Subcutaneous abdominal adipose tissue (tissue), 5 donors: ENCODE measurements around the gene TRIM17.

Experiments used
- H3K27ac ChIP-seq: one replicate; pipeline ENCODE4 v1.7.0; 2013; ENCODE audit warnings: low read depth, mild to moderate bottlenecking, inconsistent platforms, low read length, moderate library complexity
- H3K27me3 ChIP-seq, 5 donors: one replicate each; pipeline ENCODE4 v1.7.0; 2013; ENCODE audit warnings: low read length in 5 of 5, inconsistent platforms in 1 of 5; ENCODE audit not compliant: control insufficient read depth in 5 of 5, insufficient read depth in 4 of 5
- H3K36me3 ChIP-seq, 5 donors: one replicate each; pipeline ENCODE4 v1.7.0; 2013; ENCODE audit warnings: low read length in 5 of 5; ENCODE audit not compliant: control insufficient read depth in 5 of 5, insufficient read depth in 5 of 5
- H3K4me1 ChIP-seq, 5 donors: one replicate each; pipeline ENCODE4 v1.7.0; 2013; ENCODE audit warnings: low read length in 5 of 5, mild to moderate bottlenecking in 3 of 5, moderate library complexity in 1 of 5; ENCODE audit not compliant: control insufficient read depth in 5 of 5, insufficient read depth in 5 of 5
- H3K4me3 ChIP-seq, 5 donors: one replicate each; pipeline ENCODE4 v1.7.0; 2013; ENCODE audit warnings: low read length in 5 of 5, low read depth in 1 of 5
- H3K9ac ChIP-seq, 5 donors: one replicate each; pipeline ENCODE4 v1.7.0; 2013; ENCODE audit warnings: low read length in 5 of 5, mild to moderate bottlenecking in 4 of 5, moderate library complexity in 3 of 5
- H3K9me3 ChIP-seq, 5 donors: one replicate each; pipeline ENCODE4 v1.7.0; 2013; ENCODE audit warnings: low read length in 5 of 5; ENCODE audit not compliant: control insufficient read depth in 5 of 5
- donor health status: healthy.
- donor health status: healthy.
- donor health status: healthy.
- donor health status: healthy.
- donor health status: healthy.

TRIM17 gene

DNA sequence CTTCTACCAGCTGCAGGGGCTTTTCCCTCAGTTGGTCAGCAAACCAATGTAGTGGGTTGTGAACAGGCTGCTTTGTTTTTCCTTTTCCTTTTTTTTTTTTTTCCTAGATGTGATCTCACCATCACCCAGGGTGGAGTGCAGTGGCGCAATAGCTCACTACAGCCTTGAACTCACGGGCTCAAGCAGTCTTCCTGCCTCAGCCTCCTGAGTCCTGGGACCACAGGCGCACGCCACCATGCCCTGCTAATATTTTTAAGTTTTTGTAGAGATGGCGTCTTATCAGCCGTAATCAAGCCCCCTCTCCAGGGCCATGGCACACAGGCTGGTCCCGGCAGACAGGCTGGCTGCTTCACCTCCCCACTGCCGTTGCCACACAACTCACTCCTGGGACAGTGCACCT, 6.6 kb downstream of the TRIM17 start:
- H3K27ac ChIP-seq: no peak overlapping the region

DNA sequence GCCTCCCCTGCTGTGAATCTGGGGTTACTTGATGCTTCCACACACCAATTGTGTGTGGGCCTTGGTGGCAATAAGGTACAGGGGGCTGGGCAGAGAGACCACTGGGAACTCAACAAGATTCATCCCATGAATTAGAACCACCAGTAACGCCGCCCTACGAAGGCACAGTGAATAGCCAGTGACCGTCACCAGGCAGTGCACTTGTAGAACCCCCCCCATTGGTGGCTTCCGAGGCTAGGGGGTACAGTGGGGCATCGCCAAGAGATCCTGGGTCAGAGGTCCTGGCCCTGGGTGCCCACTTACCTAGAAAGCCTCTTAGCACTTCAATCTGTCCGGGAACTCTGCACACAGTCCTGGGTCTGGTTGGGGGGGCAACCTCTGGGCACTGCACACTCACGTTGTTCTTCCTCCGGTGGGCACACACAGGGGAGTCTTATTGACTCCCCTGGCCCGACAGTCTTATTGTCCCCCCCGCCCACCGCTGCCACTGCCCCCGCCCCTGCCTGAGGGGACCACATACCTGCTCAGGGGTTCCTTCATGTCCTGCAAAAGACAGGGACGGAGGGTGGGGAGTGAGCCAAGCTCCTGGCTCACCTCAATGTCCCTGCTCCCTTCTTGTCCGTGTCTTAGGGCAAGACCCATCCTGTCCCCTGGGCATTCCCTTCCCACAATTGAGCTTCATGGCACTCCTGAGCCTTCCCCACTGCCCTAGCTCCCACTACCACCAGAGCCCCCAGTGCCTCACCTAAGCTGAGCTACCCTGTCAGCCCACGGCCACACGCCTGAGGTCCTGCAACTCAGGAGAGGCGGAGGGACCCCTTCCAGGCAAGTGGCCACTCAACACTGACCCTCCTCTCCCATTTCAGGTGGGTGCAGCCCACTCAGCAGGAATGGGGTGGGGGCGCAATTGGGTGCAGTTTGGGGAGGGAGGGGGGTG, 7.5 kb downstream of the TRIM17 start:
- H3K4me3 ChIP-seq: no peak overlapping the region
- H3K27me3 ChIP-seq: peaks cover 0 to 5% (median 0%) of the 10 kb centered on the region in 5 donors
- H3K27ac ChIP-seq: no peak overlapping the region
- no peaks in the 10 kb centered on the region for H3K9me3 ChIP-seq
- H3K36me3 ChIP-seq: peaks cover 0 to 13% (median 4%) of the 10 kb centered on the region in 5 donors
- H3K4me1 ChIP-seq: peaks cover 7 to 47% (median 38%) of the 10 kb centered on the region in 5 donors
- H3K9ac ChIP-seq: no peak overlapping the region

More for the DNA sequence above, 6.6 kb downstream of the TRIM17 start:
- Histone ChIP-seq H3K4me3 (no peak overlapping the region), H3K4me1 (peaks cover 6 to 38% (median 30%) of the 10 kb centered on the region in 5 donors), H3K36me3 (peaks cover 0 to 11% (median 4%) of the 10 kb centered on the region in 5 donors), H3K9me3 (no peaks in the 10 kb centered on the region), H3K27me3 (peaks cover 4 to 10% (median 6%) of the 10 kb centered on the region in 5 donors), H3K9ac (no peak overlapping the region)

DNA sequence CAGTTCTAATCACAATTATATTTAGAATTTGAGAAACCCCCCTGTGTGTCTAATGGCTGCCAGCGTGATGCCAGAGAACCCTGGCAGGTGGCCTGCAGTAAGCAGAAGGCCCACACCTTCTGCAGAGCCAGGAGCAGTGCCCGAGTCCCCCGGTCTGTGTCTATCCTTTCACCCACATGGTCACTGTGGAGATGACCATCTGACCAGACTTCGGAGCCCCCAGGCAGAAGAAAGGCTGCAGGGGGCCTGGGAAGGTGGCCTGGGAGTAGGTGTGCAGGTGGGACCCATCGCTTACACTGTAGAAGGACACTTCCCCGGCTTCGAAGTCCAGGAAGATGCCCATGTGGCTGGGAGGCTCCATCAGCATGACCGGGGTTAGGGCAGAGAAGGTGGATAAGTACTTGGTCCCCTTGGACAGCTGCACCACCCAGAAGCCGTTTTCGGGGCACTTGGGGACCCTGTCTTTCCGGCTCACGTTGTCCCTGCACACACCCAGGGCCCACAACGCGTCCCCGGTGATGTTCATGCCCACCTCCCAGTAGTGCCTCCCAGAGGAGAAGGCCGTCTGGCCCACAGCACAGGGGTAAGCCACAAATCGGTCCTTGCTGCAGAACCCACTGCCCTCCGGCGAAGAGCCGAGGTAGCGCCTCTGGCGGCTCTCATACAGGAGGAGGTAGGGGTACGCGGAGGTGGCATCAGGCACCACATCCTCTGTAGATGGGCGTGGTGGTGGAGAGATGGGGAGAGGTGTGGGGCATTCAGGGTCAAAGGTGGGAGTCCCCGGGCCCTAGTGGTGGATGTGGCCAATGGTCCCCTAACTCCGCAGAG, 8.4 kb downstream of the TRIM17 start:
- H3K4me3 ChIP-seq: peak overlapping the region in 3 of 5 donors; percentile 17 to 90 (median 77)
- no peak overlapping the region for H3K9ac ChIP-seq
- H3K36me3 ChIP-seq: peaks cover 0 to 19% (median 4%) of the 10 kb centered on the region in 5 donors
- H3K9me3 ChIP-seq: no peaks in the 10 kb centered on the region
- peaks cover 7 to 51% (median 43%) of the 10 kb centered on the region in 5 donors for H3K4me1 ChIP-seq
- no peak overlapping the region for H3K27ac ChIP-seq
- H3K27me3 ChIP-seq: no peaks in the 10 kb centered on the region

- Histone ChIP-seq H3K27ac (no peak overlapping the region), H3K9me3 (no peaks in the 10 kb centered on the region), H3K4me1 (peaks cover 7 to 51% (median 46%) of the 10 kb centered on the region in 5 donors), H3K27me3 (no peaks in the 10 kb centered on the region), H3K4me3 (peak overlapping the region; percentile 77 to 90 (median 88)), H3K36me3 (peaks cover 0 to 27% (median 8%) of the 10 kb centered on the region in 5 donors), H3K9ac (peak overlapping the region in 3 of 5 donors; percentile 44 to 69 (median 48))
These were observed 9.3 kb downstream of the TRIM17 start for GRCh38 chr1:228407106-228408040.

GRCh38 chr1:228405979-228406228, 10.8 kb downstream of the TRIM17 start:
- Histone ChIP-seq H3K27me3 (no peaks in the 10 kb centered on the region), H3K9me3 (no peaks in the 10 kb centered on the region), H3K36me3 (peaks cover 0 to 33% (median 7%) of the 10 kb centered on the region in 5 donors), H3K4me3 (peak overlapping the region; percentile 73 to 95 (median 88)), H3K27ac (no peak overlapping the region), H3K4me1 (peaks cover 7 to 51% (median 46%) of the 10 kb centered on the region in 5 donors), H3K9ac (peak overlapping the region in 4 of 5 donors; percentile 53 to 86 (median 75))

GRCh38 chr1:228405200-228405978, 11.3 kb downstream of the TRIM17 start:
- Histone ChIP-seq H3K27me3 (no peaks in the 10 kb centered on the region), H3K4me3 (peak overlapping the region; percentile 73 to 95 (median 88)), H3K9ac (peak overlapping the region; percentile 53 to 86 (median 69)), H3K36me3 (peaks cover 0 to 34% (median 10%) of the 10 kb centered on the region in 5 donors), H3K4me1 (peaks cover 7 to 51% (median 46%) of the 10 kb centered on the region in 5 donors), H3K9me3 (no peaks in the 10 kb centered on the region), H3K27ac (no peak overlapping the region)

DNA sequence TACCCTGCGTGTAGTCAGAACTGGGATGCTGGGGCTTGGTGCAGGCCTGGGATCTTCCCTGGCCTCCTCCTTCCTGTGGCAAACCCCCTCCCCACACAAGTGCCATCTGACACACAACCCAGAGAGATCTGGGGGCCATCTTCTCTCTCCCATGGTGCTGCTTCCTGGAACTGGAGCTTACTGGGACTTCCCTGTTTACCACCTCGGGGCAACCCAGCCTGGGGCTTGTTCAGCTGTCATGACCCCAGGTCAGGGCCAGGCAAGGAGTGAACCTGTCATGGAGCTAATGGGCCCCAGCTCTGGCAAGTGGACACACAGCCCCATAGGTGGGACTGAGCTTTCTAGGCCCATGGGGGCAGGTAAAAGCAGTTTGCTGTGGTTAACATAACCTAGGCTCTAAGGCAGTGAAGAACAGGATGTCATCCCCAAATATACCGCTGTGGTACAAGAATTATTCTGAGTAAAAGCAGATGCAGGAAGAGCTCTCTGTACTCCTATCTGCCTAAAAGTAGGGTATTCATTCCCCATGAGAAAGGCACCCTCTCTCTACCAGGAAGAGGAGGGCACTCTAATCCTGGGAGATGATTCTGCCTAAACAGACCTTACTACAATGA, 12.4 kb downstream of the TRIM17 start:
- H3K27me3 ChIP-seq: no peaks in the 10 kb centered on the region
- no peak overlapping the region for H3K27ac ChIP-seq
- peak overlapping the region in 2 of 5 donors; percentile 11 to 35 for H3K9ac ChIP-seq
- H3K9me3 ChIP-seq: no peaks in the 10 kb centered on the region
- H3K36me3 ChIP-seq: peaks cover 0 to 35% (median 19%) of the 10 kb centered on the region in 5 donors
- peak overlapping the region in 2 of 5 donors; percentile 10 to 17 for H3K4me3 ChIP-seq
- H3K4me1 ChIP-seq: peaks cover 7 to 46% (median 43%) of the 10 kb centered on the region in 5 donors

DNA sequence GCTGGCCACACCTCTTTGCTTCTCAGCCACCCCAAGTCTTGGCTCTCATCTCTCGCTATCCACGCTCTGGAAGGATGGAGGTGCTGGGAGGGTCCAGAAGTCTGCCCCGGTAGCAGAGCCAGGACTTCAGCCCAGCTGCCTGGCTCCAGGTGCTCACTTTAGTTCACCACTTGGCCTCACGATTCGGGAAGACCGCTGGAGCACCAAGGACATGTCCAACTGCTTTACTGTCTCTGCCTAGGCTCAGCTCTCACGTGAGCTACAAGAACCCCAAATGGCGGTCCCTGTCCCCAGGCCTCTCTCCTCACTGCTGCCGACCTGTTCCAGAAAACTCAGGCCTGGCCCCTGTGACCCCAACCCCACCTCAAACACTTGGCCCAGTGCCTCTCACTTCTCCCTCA, 13.4 kb downstream of the TRIM17 start:
- Histone ChIP-seq H3K9ac (no peak overlapping the region), H3K27ac (no peak overlapping the region), H3K4me1 (peaks cover 7 to 40% (median 38%) of the 10 kb centered on the region in 5 donors), H3K27me3 (no peaks in the 10 kb centered on the region), H3K9me3 (no peaks in the 10 kb centered on the region), H3K4me3 (no peak overlapping the region), H3K36me3 (peaks cover 0 to 45% (median 19%) of the 10 kb centered on the region in 5 donors)
